K562 (cell line): ENCODE data around the gene DCAF17. TPM values are rescaled to one million over a fixed set of nuclear protein-coding genes. Genes with fewer than 3 reads are reported as not detected.

Experiments used
- AFF4 ChIP-seq: sonication (generic); formaldehyde crosslinking; IDR thresholded peaks from 2 replicates; pipeline ENCODE4 v1.8.0; 2023; ENCODE audit warnings: mild to moderate bottlenecking, missing genetic modification reagents
- CREB1 ChIP-seq, 2 experiments: sonication (generic) in 1 of 2; formaldehyde crosslinking in 1 of 2; IDR thresholded peaks; 2 replicates each; pipeline versions ENCODE4 v1.6.1 to v1.8.0; 2012 to 2022; ENCODE audit warnings: inconsistent platforms in 1 of 2, mild to moderate bottlenecking in 1 of 2, missing genetic modification reagents in 1 of 2, moderate library complexity in 1 of 2
- CREM ChIP-seq: IDR thresholded peaks from 2 replicates; pipeline ENCODE4 v1.6.1; 2014; ENCODE audit warnings: antibody characterized with exemption, low read depth
- E2F3 ChIP-seq: fragments of 250-450 bp; sonication (Bioruptor Pico); IDR thresholded peaks from 2 replicates; pipeline ENCODE4 v1.4.0; 2020; ENCODE audit warnings: mild to moderate bottlenecking
- EGR1 ChIP-seq: fragments of 450-650 bp; conservative IDR thresholded peaks from 2 replicates; pipeline ENCODE4 v1.6.1; 2017; ENCODE audit warnings: mild to moderate bottlenecking
- FOXA3 ChIP-seq, 2 experiments: fragments of 450-650 bp in 1 of 2; sonication (generic) in 1 of 2; formaldehyde crosslinking; IDR thresholded peaks in 1 of 2; conservative IDR thresholded peaks in 1 of 2; 2 replicates each; pipeline versions ENCODE4 v1.4.0 to v1.8.0; 2020 to 2022; ENCODE audit warnings: mild to moderate bottlenecking in 2 of 2, missing genetic modification reagents in 1 of 2
- IRF1 ChIP-seq: sonication (generic); formaldehyde crosslinking; IDR thresholded peaks from 2 replicates; pipeline ENCODE4 v1.8.0; 2022; ENCODE audit warnings: missing genetic modification reagents, mild to moderate bottlenecking, borderline replicate concordance
- KDM4B ChIP-seq, 2 experiments: fragments of 450-650 bp in 1 of 2; sonication (generic) in 1 of 2; IDR thresholded peaks; 2 replicates each; pipeline ENCODE4 v1.6.1; 2016 to 2017; ENCODE audit warnings: borderline replicate concordance in 2 of 2, antibody characterized with exemption in 1 of 2, low read depth in 1 of 2, mild to moderate bottlenecking in 1 of 2
- KLF1 ChIP-seq: fragments of 450-650 bp; IDR thresholded peaks from 2 replicates; pipeline ENCODE4 v1.6.1; 2016; ENCODE audit warnings: missing genetic modification characterization, missing compliant biosample characterization
- NELFE ChIP-seq: IDR thresholded peaks from 2 replicates; pipeline ENCODE4 v1.6.1; 2011; ENCODE audit warnings: mild to moderate bottlenecking; ENCODE audit not compliant: insufficient read depth, insufficient read length
- NR4A1 ChIP-seq, 2 experiments: fragments of 250-450 bp in 1 of 2; fragments of 450-650 bp in 1 of 2; sonication (Bioruptor Pico) in 1 of 2; IDR thresholded peaks; 2 replicates each; pipeline versions ENCODE4 v1.4.0 to v1.6.1; 2016 to 2020; ENCODE audit warnings: mild to moderate bottlenecking in 2 of 2, missing compliant biosample characterization in 1 of 2, missing genetic modification characterization in 1 of 2, moderate library complexity in 1 of 2
- POLR2H ChIP-seq: IDR thresholded peaks from 2 replicates; pipeline ENCODE4 v1.6.1; 2016; ENCODE audit warnings: missing genetic modification characterization, low read depth, mild to moderate bottlenecking, control low read depth, missing compliant biosample characterization, moderate library complexity
- RBM22 ChIP-seq: fragments of 200-400 bp; formaldehyde crosslinking; IDR thresholded peaks from 2 replicates; pipeline ENCODE4 v1.6.1; 2018; ENCODE audit warnings: low read length, low read depth; ENCODE audit not compliant: poor library complexity, severe bottlenecking
- SMARCA4 ChIP-seq: fragments of 450-650 bp; IDR thresholded peaks from 2 replicates; pipeline ENCODE4 v1.6.1; 2016
- SP1 ChIP-seq: sonication (generic); formaldehyde crosslinking; IDR thresholded peaks from 2 replicates; pipeline ENCODE4 v1.8.1; 2022; ENCODE audit warnings: mild to moderate bottlenecking, missing genetic modification reagents
- ZBTB26 ChIP-seq: fragments of 450-650 bp; formaldehyde crosslinking; IDR thresholded peaks from 2 replicates; pipeline ENCODE4 v1.4.0; 2022; ENCODE audit warnings: missing genetic modification characterization
- ZKSCAN8 ChIP-seq: fragments of 200-800 bp; sonication (Bioruptor generic); IDR thresholded peaks from 2 replicates; pipeline ENCODE4 v1.6.1; 2016; ENCODE audit warnings: missing genetic modification characterization, missing compliant biosample characterization
- ZNF212 ChIP-seq: fragments of 450-650 bp; formaldehyde crosslinking; IDR thresholded peaks from 2 replicates; pipeline ENCODE4 v1.4.0; 2020; ENCODE audit warnings: mild to moderate bottlenecking
- ZNF511 ChIP-seq: sonication (generic); formaldehyde crosslinking; IDR thresholded peaks from 2 replicates; pipeline ENCODE4 v1.8.0; 2022; ENCODE audit warnings: mild to moderate bottlenecking, missing genetic modification reagents
- ZNF77 ChIP-seq: fragments of 250-450 bp; sonication (Bioruptor Pico); IDR thresholded peaks from 2 replicates; pipeline ENCODE4 v1.5.0; 2020
- polyA plus RNA-seq, 8 experiments: library from polyadenylated mRNA; depleted of rRNA in 4 of 8; stranded (reverse) in 5 of 8; unstranded in 3 of 8; fragments of >200 nt; fragmentation: Nextera tagmentation in 2 of 8; fragmentation: Illumina TruSeq in 1 of 8; extraction: Ambion mirVana in 2 of 8; extraction: Trizol in 1 of 8; gene quantifications; 2 replicates each; pipeline versions ENCODE4 v1.2.1 to v1.2.3, GENCODE V29; 2011 to 2014; ENCODE audit warnings: inconsistent platforms in 1 of 8, missing spikeins in 1 of 8
- total RNA-seq, 7 experiments: library from RNA; depleted of rRNA in 6 of 7; stranded (reverse); fragments of >200 nt in 6 of 7; fragmentation: Illumina TruSeq in 2 of 7; extraction: Trizol in 2 of 7; gene quantifications; 2 replicates each; pipeline versions ENCODE4 v1.2.1 to v1.2.3, GENCODE V29; 2011 to 2021; ENCODE audit warnings: low replicate concordance in 1 of 7

The DCAF17 gene
- total and polyA plus RNA-seq, 9 of the 15 experiments (the other 6 are each of a cell fraction or from before 2014, with no cell fraction given): 10.0 to 38.5 (median 27.1) TPM

- TF ChIP-seq EGR1 (peak; percentile 77), ZBTB26 (0 out of 2 replicates have a peak, but pooled peaks have one; percentile 49), SP1 (peak; percentile 98), CREM (peak; percentile 81), ZNF77 (no peak), NR4A1 (CRISPR knock-in tag; IDR thresholded peaks at IDR 0.05) (no peak), NR4A1 (tag; IDR thresholded peaks at IDR 0.05) (peak; percentile 89; the same call in 1 of the 2 replicates), ZNF212 (CRISPR knock-in tag) (peak; percentile 28), ZNF511 (CRISPR knock-in tag) (peak; percentile 95), NELFE (no peak), ZKSCAN8 (CRISPR knock-in tag) (no peak), CREB1 (IDR thresholded peaks at IDR 0.05) (peak; percentile 52), CREB1 (CRISPR knock-in tag; IDR thresholded peaks at IDR 0.05) (peak; percentile 87), FOXA3 (CRISPR knock-in tag; conservative IDR thresholded peaks at IDR 0.05 in 1 of 2, IDR thresholded peaks at IDR 0.05 in 1 of 2) (peak in 1 of 2 experiments; percentile 78; a peak in 1 of 4 replicates), IRF1 (CRISPR knock-in tag) (peak; percentile 86; the same call in 1 of the 2 replicates), E2F3 (CRISPR knock-in tag) (peak; percentile 84; the same call in 1 of the 2 replicates), KDM4B (IDR thresholded peaks at IDR 0.05; ENCODE audit: borderline replicate concordance in 2 of 2, low read depth in 1 of 2) (peak in 1 of 2 experiments; percentile 54; a peak in 1 of 4 replicates), KLF1 (peak; percentile 24), AFF4 (CRISPR knock-in tag) (peak; percentile 82), RBM22 (peak; percentile 56), POLR2H (peak; percentile 69), SMARCA4 (no peak)
Measured at GRCh38 chr2:171434013-171434989, at the start of gene DCAF17 (continued).
